GM23338 (cell line): ENCODE results near the gene SORT1. TPM values are rescaled to one million over a fixed set of nuclear protein-coding genes. Genes with fewer than 3 reads are reported as not detected.

Source experiments
- ATAC-seq: fragments of 200-7000 bp; cut with Tn5 transposase; 3 replicates; pipeline ENCODE4 v1.9.1; 2020
- DNase-seq: peaks from one replicate; pipeline ENCODE4 v3.0.0-alpha.2; 2015; ENCODE audit warnings: low spot score
- H2AFZ ChIP-seq: fragments of 200-600 bp; sonication (generic); 2 replicates; pipeline ENCODE4 v1.8.0; 2016; ENCODE audit warnings: antibody characterized with exemption, mild to moderate bottlenecking, moderate library complexity
- H3F3A ChIP-seq: fragments of 200-600 bp; sonication (generic); replicated peaks from 2 replicates; pipeline ENCODE4 v1.8.0; 2017; ENCODE audit warnings: antibody characterized with exemption, mixed run types, low read depth
- H3K27ac ChIP-seq: fragments of 200-600 bp; sonication (generic); 2 replicates; pipeline ENCODE4 v1.6.1; 2016; ENCODE audit warnings: low read depth
- H3K27me3 ChIP-seq: fragments of 200-600 bp; sonication (generic); 2 replicates; pipeline ENCODE4 v1.8.0; 2016; ENCODE audit warnings: mild to moderate bottlenecking, mixed run types, moderate library complexity; ENCODE audit not compliant: insufficient read depth
- H3K36me3 ChIP-seq: fragments of 200-600 bp; sonication (generic); 2 replicates; pipeline ENCODE4 v1.8.0; 2016; ENCODE audit warnings: mild to moderate bottlenecking; ENCODE audit not compliant: insufficient read depth
- H3K4me1 ChIP-seq: fragments of 200-600 bp; sonication (generic); 2 replicates; pipeline ENCODE4 v1.8.0; 2016; ENCODE audit warnings: mild to moderate bottlenecking, moderate library complexity; ENCODE audit not compliant: insufficient read depth
- H3K4me2 ChIP-seq: fragments of 200-600 bp; sonication (generic); 2 replicates; pipeline ENCODE4 v1.7.1; 2017; ENCODE audit warnings: mixed run types
- H3K4me3 ChIP-seq: fragments of 200-600 bp; sonication (generic); 2 replicates; pipeline ENCODE4 v1.6.1; 2016; ENCODE audit warnings: mixed run types
- H3K79me2 ChIP-seq: fragments of 200-600 bp; sonication (generic); replicated peaks from 2 replicates; pipeline ENCODE4 v1.8.0; 2017; ENCODE audit warnings: mild to moderate bottlenecking; ENCODE audit not compliant: insufficient read depth
- H3K9me2 ChIP-seq: fragments of 200-600 bp; sonication (generic); 2 replicates; pipeline ENCODE4 v1.8.0; 2017; ENCODE audit not compliant: insufficient read depth
- H4K20me1 ChIP-seq: fragments of 200-600 bp; sonication (generic); replicated peaks from 2 replicates; pipeline ENCODE4 v1.8.0; 2017; ENCODE audit warnings: mild to moderate bottlenecking; ENCODE audit not compliant: insufficient read depth
- H3K27ac Mint-ChIP-seq: 2 replicates; pipeline ENCODE4 v1.8.0; 2020; ENCODE audit warnings: inconsistent platforms, mild to moderate bottlenecking, moderate library complexity, mixed read lengths
- H3K27me3 Mint-ChIP-seq: 3 replicates; pipeline ENCODE4 v1.8.0; 2022; ENCODE audit warnings: low read depth, mild to moderate bottlenecking, moderate library complexity, mixed read lengths, inconsistent platforms; ENCODE audit not compliant: insufficient read depth, poor library complexity
- H3K36me3 Mint-ChIP-seq: 3 replicates; pipeline ENCODE4 v1.8.0; 2021; ENCODE audit warnings: low read depth, mild to moderate bottlenecking, inconsistent platforms, moderate library complexity, mixed read lengths
- H3K4me1 Mint-ChIP-seq: 3 replicates; pipeline ENCODE4 v1.8.0; 2020; ENCODE audit warnings: mild to moderate bottlenecking, inconsistent platforms, mixed read lengths
- H3K4me3 Mint-ChIP-seq: 3 replicates; pipeline ENCODE4 v1.8.0; 2021; ENCODE audit warnings: moderate library complexity, mild to moderate bottlenecking, inconsistent platforms, mixed read lengths
- H3K9me3 Mint-ChIP-seq: 3 replicates; pipeline ENCODE4 v1.8.0; 2020; ENCODE audit warnings: moderate library complexity, mild to moderate bottlenecking, inconsistent platforms, mixed read lengths
- CREB1 ChIP-seq: fragments of 250-450 bp; sonication (Bioruptor Pico); IDR thresholded peaks from 2 replicates; pipeline ENCODE4 v1.5.0; 2020; ENCODE audit warnings: low read depth, mild to moderate bottlenecking, moderate library complexity
- CTCF ChIP-seq, 2 experiments: fragments of 200-600 bp in 1 of 2; sonication (generic) in 1 of 2; conservative IDR thresholded peaks; 2 replicates each; pipeline versions ENCODE4 v1.5.1 to v1.6.1; 2016 to 2017; ENCODE audit warnings: antibody characterized with exemption in 2 of 2, low read depth in 2 of 2, mild to moderate bottlenecking in 2 of 2, moderate library complexity in 1 of 2
- ETS1 ChIP-seq: IDR thresholded peaks from 2 replicates; pipeline ENCODE4 v1.6.1; 2016; ENCODE audit warnings: antibody characterized with exemption
- EZH2 ChIP-seq: fragments of 200-600 bp; sonication (generic); IDR thresholded peaks from one replicate; pipeline ENCODE4 v1.8.0; 2017; ENCODE audit warnings: antibody characterized with exemption, mild to moderate bottlenecking, low read depth; ENCODE audit not compliant: unreplicated experiment
- JUNB ChIP-seq: IDR thresholded peaks from one replicate; pipeline ENCODE4 v1.6.1; 2016; ENCODE audit warnings: antibody characterized with exemption; ENCODE audit not compliant: unreplicated experiment
- NANOG ChIP-seq: IDR thresholded peaks from 2 replicates; pipeline ENCODE4 v1.6.1; 2016; ENCODE audit warnings: antibody characterized with exemption, borderline replicate concordance
- POLR2AphosphoS5 ChIP-seq: IDR thresholded peaks from 2 replicates; pipeline ENCODE4 v1.6.1; 2016; ENCODE audit warnings: antibody characterized with exemption, low read depth
- REST ChIP-seq: IDR thresholded peaks from one replicate; pipeline ENCODE4 v1.6.1; 2018; ENCODE audit warnings: antibody characterized with exemption; ENCODE audit not compliant: unreplicated experiment
- STAT1 ChIP-seq: IDR thresholded peaks from one replicate; pipeline ENCODE4 v1.6.1; 2016; ENCODE audit warnings: antibody characterized with exemption; ENCODE audit not compliant: unreplicated experiment
- ZNF114 ChIP-seq: fragments of 250-450 bp; sonication (Bioruptor Pico); IDR thresholded peaks from 2 replicates; pipeline ENCODE4 v1.5.0; 2020; ENCODE audit warnings: mild to moderate bottlenecking, moderate library complexity
- polyA plus RNA-seq: library from polyadenylated mRNA; unstranded; fragments of >200 nt; fragmentation: Nextera tagmentation; extraction: Ambion mirVana; gene quantifications from 2 replicates; pipeline ENCODE4 v1.2.1, GENCODE V29; 2016
- total RNA-seq: library from RNA; depleted of rRNA; stranded (reverse); fragments of >200 nt; shearing (Covaris generic); gene quantifications from 2 replicates; pipeline ENCODE4 v1.2.3, GENCODE V29; 2014

Gene SORT1
- total and polyA plus RNA-seq, 2 experiments from 2014 or later = 10.9 to 55.4 TPM

GRCh38 chr1:109273570-109274288 is 124.0 kb downstream of the SORT1 start (continued):
- no peak for TF ChIP-seq CTCF (conservative IDR thresholded peaks at IDR 0.05; ENCODE audit: low read depth in 2 of 2)
- TF ChIP-seq EZH2 = no peak
- TF ChIP-seq ETS1 = no peak
- TF ChIP-seq JUNB = no peak
- TF ChIP-seq STAT1 = no peak
- no peak for TF ChIP-seq NANOG
- no peak for TF ChIP-seq POLR2AphosphoS5
- no peak for TF ChIP-seq ZNF114 (CRISPR knock-in tag)

GRCh38 chr1:109272831-109273547 is 124.7 kb downstream of the SORT1 start:
- Histone ChIP-seq H2AFZ (no peak overlapping the region), H3K27me3 (no peaks in the 10 kb centered on the region), H3K4me1 (peaks cover 16% of the 10 kb centered on the region), H3K9me2 (no peaks in the 10 kb centered on the region), H4K20me1 (no peaks in the 10 kb centered on the region), H3K79me2 (no peaks in the 10 kb centered on the region), H3K36me3 (no peaks in the 10 kb centered on the region), H3K27ac (no peak overlapping the region), H3K4me3 (no peak overlapping the region), H3F3A (peaks cover 9% of the 10 kb centered on the region; the same call in 1 of the 2 replicates), H3K4me2 (no peak overlapping the region)
- no peak overlapping the region for H3K4me3 Mint-ChIP-seq
- H3K27ac Mint-ChIP-seq = no peak overlapping the region
- H3K36me3 Mint-ChIP-seq = peaks cover 22% of the 10 kb centered on the region
- peaks cover 14% of the 10 kb centered on the region for H3K27me3 Mint-ChIP-seq
- DNase-seq = no peak
- H3K9me3 Mint-ChIP-seq = no peaks in the 10 kb centered on the region; the same call in 2 of the 3 replicates
- TF ChIP-seq EZH2 (no peak), CREB1 (no peak), REST (no peak), STAT1 (no peak)
- no peak for ATAC-seq
- peaks cover 26% of the 10 kb centered on the region for H3K4me1 Mint-ChIP-seq
